ENCODE measurements around the gene PALLD.

Gene PALLD

GRCh38 chr4:168594121-168594520, 97.3 kb downstream of the PALLD start:
- no peak for DNase-seq

- DNase-seq: peak; percentile 88
Measured at GRCh38 chr4:168598191-168598590, 101.3 kb downstream of the PALLD start.

- no peak for DNase-seq
Measured at GRCh38 chr4:168600796-168601583, 104.1 kb downstream of the PALLD start.

GRCh38 chr4:168601899-168602298, 105.0 kb downstream of the PALLD start:
- no peak for DNase-seq

GRCh38 chr4:168604496-168605373, 107.9 kb downstream of the PALLD start:
- DNase-seq: peak; percentile 94

GRCh38 chr4:168605411-168605810, 108.6 kb downstream of the PALLD start:
- DNase-seq: peak; percentile 63

- no peak for DNase-seq
Measured at GRCh38 chr4:168607215-168607614, 110.4 kb downstream of the PALLD start.

GRCh38 chr4:168608771-168609170, 111.9 kb downstream of the PALLD start:
- DNase-seq: no peak

GRCh38 chr4:168609369-168609768, 112.5 kb downstream of the PALLD start:
- DNase-seq: no peak

- DNase-seq: peak; percentile 50
Measured at GRCh38 chr4:168610911-168611530, 114.2 kb downstream of the PALLD start.

GRCh38 chr4:168612450-168613135, 115.7 kb downstream of the PALLD start:
- DNase-seq: peak; percentile 91

- no peak for DNase-seq
Measured at GRCh38 chr4:168613869-168614268, 117.0 kb downstream of the PALLD start.

- DNase-seq: peak; percentile 52
Measured at GRCh38 chr4:168614281-168615057, 117.6 kb downstream of the PALLD start.

- DNase-seq: peak; percentile 99
Measured at GRCh38 chr4:168615294-168616065, 118.6 kb downstream of the PALLD start.

- peak; percentile 89 for DNase-seq
Measured at GRCh38 chr4:168618577-168619265, 121.9 kb downstream of the PALLD start.

GRCh38 chr4:168619266-168619631, 122.4 kb downstream of the PALLD start:
- no peak for DNase-seq

- DNase-seq: peak; percentile 98
Measured at GRCh38 chr4:168621806-168622589, 125.1 kb downstream of the PALLD start.

GRCh38 chr4:168622600-168622999, 125.7 kb downstream of the PALLD start:
- no peak for DNase-seq

- DNase-seq: no peak
Measured at GRCh38 chr4:168623011-168623410, 126.2 kb downstream of the PALLD start.

- no peak for DNase-seq
Measured at GRCh38 chr4:168623484-168623883, 126.6 kb downstream of the PALLD start.
